GM12872 (cell line): Measurements from ENCODE around the gene SRBD1.

ENCODE experiments used
- CTCF ChIP-seq: IDR thresholded peaks from 3 replicates; pipeline ENCODE4 v1.5.1; 2011; ENCODE audit warnings: low read depth, mild to moderate bottlenecking, low read length, moderate library complexity; ENCODE audit not compliant: insufficient read depth

SRBD1 gene

GRCh38 chr2:45448217-45448616 is 162.8 kb downstream of the SRBD1 start:
- TF ChIP-seq CTCF, result no peak

GRCh38 chr2:45446016-45446415 is 165.1 kb downstream of the SRBD1 start:
- no peak for TF ChIP-seq CTCF

GRCh38 chr2:45445037-45445436 is 166.0 kb downstream of the SRBD1 start:
- TF ChIP-seq CTCF, result no peak

- TF ChIP-seq CTCF, result no peak
These were observed 168.1 kb downstream of the SRBD1 start for GRCh38 chr2:45443012-45443411.

- no peak for TF ChIP-seq CTCF
These were observed 169.0 kb downstream of the SRBD1 start for GRCh38 chr2:45442026-45442425.

- TF ChIP-seq CTCF, result no peak
These were observed 169.5 kb downstream of the SRBD1 start for GRCh38 chr2:45441571-45441970.

- TF ChIP-seq CTCF, result peak; percentile 40; the same call in 2 of the 3 replicates
These were observed 171.0 kb downstream of the SRBD1 start for GRCh38 chr2:45439788-45440773.
